HG03103 (cell line): ENCODE results near the gene RAB20.
A peak's percentile ranks its signal among the peaks of the same experiment; 100 is the strongest.
"Not testable (repeated sequence)": the region's sequence is repeated elsewhere in the genome, so short reads cannot be mapped to it uniquely, and the experiment has no call there.

Experiments used
- ATAC-seq: cut with Tn5 transposase; IDR thresholded peaks from one replicate; pipeline ENCODE4 v1.9.1; 2021; ENCODE audit warnings: low read depth; ENCODE audit not compliant: unreplicated experiment

Gene RAB20

GRCh38 chr13:110532258-110532657 is 29.3 kb downstream of the RAB20 start:
- not testable (repeated sequence) for ATAC-seq

GRCh38 chr13:110531671-110532083 is 29.8 kb downstream of the RAB20 start:
- no peak for ATAC-seq

GRCh38 chr13:110531100-110531499 is 30.4 kb downstream of the RAB20 start:
- ATAC-seq, result no peak

- ATAC-seq, result no peak
Observed at GRCh38 chr13:110529522-110530311, 31.8 kb downstream of the RAB20 start.

GRCh38 chr13:110528911-110529310 is 32.6 kb downstream of the RAB20 start:
- no peak for ATAC-seq

GRCh38 chr13:110528371-110528770 is 33.2 kb downstream of the RAB20 start:
- ATAC-seq, result no peak

GRCh38 chr13:110525328-110526319 is 35.9 kb downstream of the RAB20 start:
- ATAC-seq, result peak; percentile 71

- no peak for ATAC-seq
Observed at GRCh38 chr13:110524541-110525257, 36.8 kb downstream of the RAB20 start.

- ATAC-seq, result no peak
Observed at GRCh38 chr13:110523838-110524540, 37.5 kb downstream of the RAB20 start.

GRCh38 chr13:110523180-110523579 is 38.3 kb downstream of the RAB20 start:
- no peak for ATAC-seq

- no peak for ATAC-seq
Observed at GRCh38 chr13:110522721-110523120, 38.8 kb downstream of the RAB20 start.

- ATAC-seq, result no peak
Observed at GRCh38 chr13:110521946-110522345, 39.6 kb downstream of the RAB20 start.

- no peak for ATAC-seq
Observed at GRCh38 chr13:110521296-110521680, 40.2 kb downstream of the RAB20 start.

GRCh38 chr13:110520431-110521295 is 40.9 kb downstream of the RAB20 start:
- ATAC-seq, result no peak

- no peak for ATAC-seq
Observed at GRCh38 chr13:110519506-110519905, 42.0 kb downstream of the RAB20 start.

- no peak for ATAC-seq
Observed at GRCh38 chr13:110519046-110519445, 42.5 kb downstream of the RAB20 start.

GRCh38 chr13:110518571-110518970 is 43.0 kb downstream of the RAB20 start:
- ATAC-seq, result no peak

- no peak for ATAC-seq
Observed at GRCh38 chr13:110518226-110518525, 43.3 kb downstream of the RAB20 start.

GRCh38 chr13:110517505-110518225 is 43.9 kb downstream of the RAB20 start:
- no peak for ATAC-seq
